Putamen (tissue), 1 donor: ENCODE measurements around the gene GJB4.
"Not testable (repeated sequence)": the region's sequence is repeated elsewhere in the genome, so short reads cannot be mapped to it uniquely, and the experiment has no call there.

Source experiments
- DNase-seq: peaks from one replicate; pipeline ENCODE4 v3.0.0-alpha.2; 2016; ENCODE audit warnings: low spot score

Gene GJB4

GRCh38 chr1:34759503-34760357 lies at the start of gene GJB4:
Gene GJB4 (plus strand): TSS chr1:34759740. CDS start chr1:34761255, 1,515 bp downstream.
- DNase-seq: no peak

- no peak for DNase-seq
Observed at GRCh38 chr1:34710812-34711211, 48.7 kb upstream of the GJB4 start.

- DNase-seq: no peak
Observed at GRCh38 chr1:34711485-34711884, 48.1 kb upstream of the GJB4 start.

GRCh38 chr1:34712007-34712688 lies 47.4 kb upstream of the GJB4 start:
- no peak for DNase-seq

GRCh38 chr1:34713443-34713842 lies 46.1 kb upstream of the GJB4 start:
- DNase-seq: no peak

GRCh38 chr1:34714386-34714785 lies 45.2 kb upstream of the GJB4 start:
- DNase-seq: no peak

- no peak for DNase-seq
Observed at GRCh38 chr1:34715139-34715538, 44.4 kb upstream of the GJB4 start.

- DNase-seq: no peak
Observed at GRCh38 chr1:34721241-34721640, 38.3 kb upstream of the GJB4 start.

GRCh38 chr1:34721646-34722355 lies 37.7 kb upstream of the GJB4 start:
- DNase-seq: no peak

- no peak for DNase-seq
Observed at GRCh38 chr1:34726861-34727260, 32.7 kb upstream of the GJB4 start.

- no peak for DNase-seq
Observed at GRCh38 chr1:34730485-34730884, 29.1 kb upstream of the GJB4 start.

GRCh38 chr1:34732831-34733230 lies 26.7 kb upstream of the GJB4 start:
- DNase-seq: peak; percentile 34

- peak; percentile 63 for DNase-seq
Observed at GRCh38 chr1:34736692-34737091, 22.8 kb upstream of the GJB4 start.

GRCh38 chr1:34737236-34737635 lies 22.3 kb upstream of the GJB4 start:
- not testable (repeated sequence) for DNase-seq

- DNase-seq: no peak
Observed at GRCh38 chr1:34739613-34740012, 19.9 kb upstream of the GJB4 start.

- DNase-seq: no peak
Observed at GRCh38 chr1:34740161-34740868, 19.2 kb upstream of the GJB4 start.

- DNase-seq: peak; percentile 67
Observed at GRCh38 chr1:34742667-34743270, 16.8 kb upstream of the GJB4 start.

GRCh38 chr1:34743775-34744174 lies 15.8 kb upstream of the GJB4 start:
- no peak for DNase-seq

- DNase-seq: peak; percentile 84
Observed at GRCh38 chr1:34744851-34745250, 14.7 kb upstream of the GJB4 start.

- DNase-seq: no peak
Observed at GRCh38 chr1:34745666-34746065, 13.9 kb upstream of the GJB4 start.

GRCh38 chr1:34746101-34746500 lies 13.4 kb upstream of the GJB4 start:
- no peak for DNase-seq
